Astrocyte (in vitro differentiated cells and primary cell): Measurements from ENCODE around the gene SV2C.

Experiments used
- CTCF ChIP-seq: IDR thresholded peaks from 2 replicates; pipeline ENCODE4 v1.5.1; 2011; ENCODE audit warnings: low read depth, mild to moderate bottlenecking, inconsistent platforms, low read length, moderate library complexity; ENCODE audit not compliant: insufficient read depth
- EZH2 ChIP-seq: IDR thresholded peaks from 2 replicates; pipeline ENCODE4 v1.6.1; 2012; ENCODE audit warnings: mild to moderate bottlenecking, low read length, inconsistent platforms; ENCODE audit not compliant: insufficient read depth

- TF ChIP-seq CTCF (no peak), EZH2 (no peak)
These were observed 110.5 kb downstream of the SV2C start for GRCh38 chr5:76193635-76194034.
